Astrocyte of the spinal cord (primary cell): Measurements from ENCODE around the gene ZDHHC21.

Experiments used
- DNase-seq: peaks from one replicate; pipeline ENCODE4 v3.0.0; 2011; ENCODE audit warnings: low read depth, low spot score
- H3K4me3 ChIP-seq: 2 replicates; pipeline ENCODE4 v1.5.1; 2011; ENCODE audit warnings: low read depth, mild to moderate bottlenecking, low read length, moderate library complexity
- CTCF ChIP-seq: IDR thresholded peaks from 2 replicates; pipeline ENCODE4 v1.5.1; 2012; ENCODE audit warnings: low read depth, mild to moderate bottlenecking, low read length, inconsistent platforms
- in situ Hi-C: cut with HindIII; loops from 2 replicates; pipeline ENCODE4 v1.10.0; 2017; ENCODE audit warnings: low sequenced_read_pairs

ZDHHC21 gene

DNA sequence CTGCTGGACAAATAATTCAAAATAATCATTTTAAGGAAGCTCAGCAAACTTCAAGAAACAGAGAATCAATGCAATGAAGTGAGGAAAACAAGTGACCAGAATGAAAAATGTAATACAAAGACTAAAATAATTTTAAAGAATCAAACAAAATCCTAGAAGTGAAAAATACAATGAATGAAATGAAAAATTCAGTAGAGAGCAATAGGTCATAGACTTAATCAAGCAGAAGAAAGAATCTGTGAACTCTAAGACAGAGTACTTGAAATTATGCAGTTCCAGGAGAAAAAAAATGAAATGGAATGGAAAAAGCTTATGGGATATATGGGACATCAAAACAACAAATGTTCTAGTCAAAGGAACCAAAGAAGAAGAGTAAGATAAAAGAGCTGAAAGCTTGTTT lies 11.8 kb upstream of the ZDHHC21 start:
- H3K4me3 ChIP-seq = no peak overlapping the region
- in situ Hi-C loops = no loop called here
- TF ChIP-seq CTCF = no peak
- DNase-seq = no peak

GRCh38 chr9:14704281-14704680 lies 11.0 kb upstream of the ZDHHC21 start:
- TF ChIP-seq CTCF = no peak
- no peak overlapping the region for H3K4me3 ChIP-seq
- no peak for DNase-seq
- in situ Hi-C loops = no loop called here

- no peak for TF ChIP-seq CTCF
- DNase-seq = no peak
- no peak overlapping the region for H3K4me3 ChIP-seq
- in situ Hi-C loops = no loop called here
These were observed 9.0 kb upstream of the ZDHHC21 start for GRCh38 chr9:14702200-14702720.

GRCh38 chr9:14692470-14693250 lies 572 bp downstream of the ZDHHC21 start:
- TF ChIP-seq CTCF = no peak
- DNase-seq = no peak
- peak overlapping the region; percentile 86 for H3K4me3 ChIP-seq
- in situ Hi-C loops = no loop called here

DNA sequence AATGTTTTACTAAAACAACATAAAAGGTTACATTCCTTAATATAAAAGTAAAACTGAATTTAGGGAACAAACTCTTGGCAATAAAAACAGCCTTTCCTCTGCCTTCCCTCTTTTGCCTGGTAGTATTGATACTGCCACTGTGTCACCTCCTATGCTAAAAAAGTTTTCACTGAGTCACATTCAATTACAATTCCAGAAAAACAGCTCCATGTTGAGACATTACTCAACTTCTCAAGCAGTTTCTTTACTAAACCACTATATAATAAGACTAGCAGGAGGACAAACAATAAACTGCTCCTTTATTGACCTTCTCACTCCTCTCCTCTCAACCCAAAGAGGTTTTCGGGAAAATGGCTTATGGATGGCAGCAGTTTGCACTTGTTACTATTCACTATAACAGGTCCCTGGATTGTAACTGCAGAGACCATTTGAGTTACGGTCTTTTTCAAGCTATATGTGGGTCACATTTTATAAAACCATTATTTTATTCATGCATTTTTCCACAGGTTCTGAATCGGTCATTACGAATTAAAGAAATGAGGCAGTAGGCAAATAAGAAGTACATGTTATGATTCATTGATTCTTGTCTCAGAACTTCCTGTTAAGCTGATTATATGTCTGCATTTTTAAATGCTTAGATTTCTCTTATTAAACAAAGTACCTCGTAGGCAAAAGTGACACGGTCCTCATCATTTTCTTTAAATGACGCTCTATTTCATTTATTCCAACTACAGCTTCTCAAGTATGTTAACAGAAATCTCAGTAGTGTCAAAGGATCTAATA lies 2.1 kb downstream of the ZDHHC21 start:
- H3K4me3 ChIP-seq = no peak overlapping the region
- no peak for TF ChIP-seq CTCF
- DNase-seq = no peak
- in situ Hi-C loops = no loop called here

DNA sequence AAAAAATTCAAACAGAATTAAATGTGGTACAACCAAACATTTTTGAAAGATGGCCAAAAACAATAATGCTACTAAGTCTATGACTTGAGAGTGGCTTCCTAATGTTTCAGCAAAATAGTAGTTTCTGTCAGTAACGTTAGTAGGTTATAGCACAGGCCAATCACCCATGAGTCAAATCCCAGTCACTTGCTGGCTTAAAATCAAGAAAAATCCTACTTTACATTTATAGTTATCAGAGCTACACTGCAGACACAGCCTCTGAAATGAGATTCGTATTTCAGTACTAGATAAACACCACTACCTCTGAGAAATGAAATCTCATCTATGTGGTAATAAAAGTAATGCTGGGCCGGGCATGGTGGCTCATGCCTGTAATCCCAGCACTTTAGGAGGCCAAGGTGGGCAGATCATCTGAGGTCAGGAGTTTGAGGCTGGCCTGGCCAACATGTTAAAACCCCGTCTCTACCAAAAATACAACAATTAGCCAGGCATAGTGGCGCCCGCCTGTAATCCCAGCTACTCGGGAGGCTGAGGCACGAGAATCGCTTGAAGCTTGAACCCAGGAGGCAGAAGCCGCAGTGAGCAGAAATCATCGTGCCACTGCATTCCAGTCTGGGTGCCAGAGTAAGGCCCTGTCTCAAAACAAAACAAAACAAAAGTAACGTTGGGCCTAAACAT lies 6.1 kb downstream of the ZDHHC21 start:
- DNase-seq = peak; percentile 94
- no peak overlapping the region for H3K4me3 ChIP-seq
- in situ Hi-C loops = no loop called here
- no peak for TF ChIP-seq CTCF
